Measurements from ENCODE around the gene INHBB. TPM values are rescaled to one million over a fixed set of nuclear protein-coding genes. Genes with fewer than 3 reads are reported as not detected.
"Not testable (repeated sequence)": the region's sequence is repeated elsewhere in the genome, so short reads cannot be mapped to it uniquely, and the experiment has no call there.

INHBB gene
- total and polyA plus RNA-seq, 7 experiments from 2014 or later, result not detected

DNA sequence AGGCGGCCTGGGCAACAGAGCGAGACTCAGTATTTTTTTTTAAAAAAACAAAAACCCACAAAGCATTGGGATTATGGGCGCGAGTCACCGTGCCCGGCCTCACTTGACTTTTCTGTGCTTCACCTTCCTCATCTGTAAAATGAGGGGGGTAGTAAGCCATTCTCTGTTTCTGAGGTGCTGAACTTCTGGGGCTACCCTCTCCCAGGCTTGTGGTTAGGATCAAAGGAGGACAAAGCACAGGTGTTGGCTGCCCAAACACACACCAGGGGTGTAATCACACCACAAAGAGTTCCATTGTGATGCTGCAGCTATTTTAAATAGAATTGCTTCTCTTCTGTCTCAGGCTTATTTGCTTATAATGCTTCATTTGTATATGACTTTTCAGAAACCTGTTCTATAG lies 35.8 kb upstream of the INHBB start:
- no peak for ATAC-seq
- H3K27me3 ChIP-seq (ENCODE audit: control insufficient read depth in 2 of 2, insufficient read depth in 2 of 2, low read length in 2 of 2), result no peaks in the 10 kb centered on the region

DNA sequence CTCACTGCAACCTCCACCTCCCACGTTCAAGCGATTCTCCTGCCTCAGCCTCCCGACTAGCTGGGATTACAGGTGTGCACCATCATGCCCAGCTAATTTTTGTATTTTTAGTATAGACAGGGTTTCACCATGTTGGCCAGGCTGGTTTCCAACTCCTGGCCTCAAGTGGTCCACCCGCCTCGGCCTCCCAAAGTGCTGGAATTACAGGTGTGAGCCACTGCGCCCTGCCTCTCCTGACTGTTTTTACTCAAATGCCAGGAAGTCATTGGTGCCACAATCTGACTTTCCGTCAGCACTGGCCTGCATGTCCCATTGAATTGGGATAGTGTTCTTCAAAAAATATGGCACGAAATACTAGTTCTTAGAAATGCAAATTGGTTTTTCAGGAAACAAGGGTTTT lies 35.1 kb upstream of the INHBB start:
- H3K4me1 ChIP-seq (ENCODE audit: control insufficient read depth in 2 of 2, insufficient read depth in 2 of 2, low read length in 2 of 2), result peaks cover 3 to 19% of the 10 kb centered on the region in 2 donors
- CTCF ChIA-PET, result interaction anchor here (0.7 to 4.8 kb wide), 2 partner anchors 15 to 135 kb away, joined by 3 to 40 read pairs; no protein-coding TSS in a partner anchor
- H3K4me3 ChIP-seq (ENCODE audit: low read length); H3K36me3 Mint-ChIP-seq; ATAC-seq; DNase-seq; H3K9me3 Mint-ChIP-seq; H3K27ac Mint-ChIP-seq; H3K4me3 Mint-ChIP-seq; H3K9me3 ChIP-seq (ENCODE audit: control insufficient read depth in 2 of 3, low read length in 3 of 3); H3K36me3 ChIP-seq (ENCODE audit: control insufficient read depth in 2 of 3, insufficient read depth in 3 of 3, low read length in 3 of 3); H3K27me3 Mint-ChIP-seq; H3K27me3 ChIP-seq (ENCODE audit: control insufficient read depth in 2 of 2, insufficient read depth in 2 of 2, low read length in 2 of 2); H3K27ac ChIP-seq (ENCODE audit: low read depth, low read length): not testable (repeated sequence)
- H3K4me1 Mint-ChIP-seq, result peaks cover 9 to 47% (median 34%) of the 10 kb centered on the region in 7 donors
- intact Hi-C loops (cut with micrococcal nuclease), result loop anchor here (5.0 to 10.0 kb wide), 4 partner anchors 296 to 556 kb away; partner anchors contain the start of genes EPB41L5 (in 2 of the 2) and PTPN4 (in 1 of the 2)
- POLR2A ChIA-PET, result interaction anchor here (1.2 kb wide), 1 partner anchor 134 kb away, joined by 6 read pairs; no protein-coding TSS in a partner anchor

More for the DNA sequence above, 35.8 kb upstream of the INHBB start:
- Histone ChIP-seq H3K27ac (ENCODE audit: low read depth, low read length) (no peak overlapping the region), H3K36me3 (ENCODE audit: control insufficient read depth in 2 of 3, insufficient read depth in 3 of 3, low read length in 3 of 3) (no peaks in the 10 kb centered on the region), H3K4me3 (ENCODE audit: low read length) (no peak overlapping the region), H3K4me1 (ENCODE audit: control insufficient read depth in 2 of 2, insufficient read depth in 2 of 2, low read length in 2 of 2) (peaks cover 3 to 19% of the 10 kb centered on the region in 2 donors), H3K9me3 (ENCODE audit: control insufficient read depth in 2 of 3, low read length in 3 of 3) (no peaks in the 10 kb centered on the region)
- no peak overlapping the region for H3K4me3 Mint-ChIP-seq
- POLR2A ChIA-PET, result no interaction called here
- no peak overlapping the region for H3K27ac Mint-ChIP-seq
- peaks cover 3 to 8% (median 4%) of the 10 kb centered on the region in 5 donors for H3K36me3 Mint-ChIP-seq
- peaks cover 10 to 49% (median 27%) of the 10 kb centered on the region in 7 donors for H3K4me1 Mint-ChIP-seq
- no peaks in the 10 kb centered on the region for H3K9me3 Mint-ChIP-seq
- intact Hi-C loops (cut with micrococcal nuclease), result loop anchor here (5.0 to 10.0 kb wide), 4 partner anchors 295 to 555 kb away; partner anchors contain the start of genes EPB41L5 (in 2 of the 2) and PTPN4 (in 1 of the 2)
- H3K27me3 Mint-ChIP-seq, result peaks cover 0 to 5% (median 0%) of the 10 kb centered on the region in 5 donors
- CTCF ChIA-PET, result no interaction called here
- no peak for DNase-seq

DNA sequence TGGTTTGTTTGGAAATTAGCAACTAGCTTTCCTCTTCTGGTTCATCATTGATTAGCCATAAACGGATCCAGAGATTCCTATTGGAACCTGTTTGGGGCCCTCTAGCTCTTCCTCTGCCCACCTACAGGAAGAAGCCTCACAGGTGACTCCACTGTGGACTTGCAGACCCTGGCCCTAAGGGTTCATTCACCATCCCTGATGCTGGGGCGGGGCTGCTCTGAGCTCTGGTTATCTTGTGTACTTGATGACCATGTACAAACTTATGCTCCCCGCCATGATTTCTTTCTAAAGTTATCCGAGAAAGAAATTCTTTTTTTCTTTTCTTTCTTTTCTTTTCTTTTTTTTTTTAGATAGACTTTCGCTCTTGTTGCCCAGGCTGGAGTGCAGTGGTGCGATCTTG lies 33.9 kb upstream of the INHBB start:
- no peak overlapping the region for H3K27ac ChIP-seq (ENCODE audit: low read depth, low read length)
- Mint-ChIP-seq H3K9me3 (no peaks in the 10 kb centered on the region), H3K27me3 (peaks cover 0 to 4% (median 0%) of the 10 kb centered on the region in 5 donors), H3K27ac (peak overlapping the region in 2 of 9 donors; percentile 19 to 40), H3K4me3 (peak overlapping the region in 5 of 10 donors; percentile 76 to 90 (median 84)), H3K36me3 (peaks cover 0 to 2% (median 0%) of the 10 kb centered on the region in 5 donors), H3K4me1 (peaks cover 7 to 45% (median 34%) of the 10 kb centered on the region in 7 donors)
- H3K36me3 ChIP-seq (ENCODE audit: control insufficient read depth in 2 of 3, insufficient read depth in 3 of 3, low read length in 3 of 3), result no peaks in the 10 kb centered on the region
- no peak for ATAC-seq
- no peak for DNase-seq
- intact Hi-C loops (cut with micrococcal nuclease), result loop anchor here (2.0 to 10.0 kb wide), 7 partner anchors 89 to 609 kb away; partner anchors contain the start of genes EPB41L5 (in 2 of the 2), PTPN4 (in 1 of the 2) and TMEM185B (in 1 of the 2)
- no peaks in the 10 kb centered on the region for H3K9me3 ChIP-seq (ENCODE audit: control insufficient read depth in 2 of 3, low read length in 3 of 3)
- no peaks in the 10 kb centered on the region for H3K27me3 ChIP-seq (ENCODE audit: control insufficient read depth in 2 of 2, insufficient read depth in 2 of 2, low read length in 2 of 2)
- peaks cover 3 to 19% of the 10 kb centered on the region in 2 donors for H3K4me1 ChIP-seq (ENCODE audit: control insufficient read depth in 2 of 2, insufficient read depth in 2 of 2, low read length in 2 of 2)
- CTCF ChIA-PET, result interaction anchor here (0.6 to 4.8 kb wide), 7 partner anchors 13 to 202 kb away, joined by 3 to 40 read pairs (median 3); no protein-coding TSS in a partner anchor
- H3K4me3 ChIP-seq (ENCODE audit: low read length), result no peak overlapping the region
- POLR2A ChIA-PET, result interaction anchor here (0.7 to 1.2 kb wide), 2 partner anchors 58 to 135 kb away, joined by 4 to 6 read pairs; no protein-coding TSS in a partner anchor

DNA sequence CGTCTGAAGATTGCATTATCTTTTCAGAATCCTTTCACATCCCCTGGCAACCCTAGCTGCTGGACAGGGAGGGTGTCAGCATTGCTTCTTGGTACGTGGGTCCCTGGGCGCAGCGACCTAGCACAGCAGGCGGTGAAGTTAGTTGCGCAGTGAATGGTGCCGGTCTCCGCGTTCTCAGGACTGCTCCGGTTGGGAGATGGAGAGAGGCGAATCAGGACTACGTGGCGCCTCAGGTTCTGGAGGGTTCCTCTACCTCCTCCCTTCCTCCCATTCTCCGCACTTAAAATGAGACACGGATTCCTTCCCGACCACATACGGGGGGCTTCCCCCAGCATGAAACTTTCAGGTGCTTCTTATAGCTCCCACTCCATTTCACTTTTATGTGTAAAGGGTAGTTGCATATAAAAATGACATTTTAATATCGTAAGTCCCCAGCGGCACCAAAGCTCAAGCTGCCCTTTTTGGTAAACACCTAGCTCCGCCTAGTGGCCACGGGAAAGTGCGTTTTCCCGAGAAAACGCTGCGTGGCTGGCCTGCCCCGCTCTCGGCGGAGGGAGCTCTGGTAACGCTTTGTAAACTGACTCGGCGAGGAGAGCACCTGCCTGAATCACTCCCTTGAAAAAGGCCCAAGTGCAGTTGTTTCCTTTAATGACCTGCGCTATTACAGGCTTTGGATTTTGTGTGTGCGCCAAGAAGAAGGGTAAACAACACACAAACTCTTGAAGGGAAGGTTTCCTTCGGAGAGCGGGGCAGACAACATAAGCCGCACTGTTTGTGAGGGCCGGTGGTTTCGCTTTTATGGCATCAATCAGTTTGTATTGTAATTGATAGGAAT lies 32.9 kb upstream of the INHBB start:
- POLR2A ChIA-PET, result interaction anchor here (0.7 to 1.4 kb wide), 4 partner anchors 80 to 136 kb away, joined by 3 to 11 read pairs (median 4); partner anchors contain the start of gene TMEM185B
- Mint-ChIP-seq H3K9me3 (no peaks in the 10 kb centered on the region), H3K4me1 (peaks cover 7 to 45% (median 34%) of the 10 kb centered on the region in 7 donors), H3K36me3 (peaks cover 0 to 2% (median 0%) of the 10 kb centered on the region in 5 donors), H3K27ac (peak overlapping the region; percentile 32 to 91 (median 67)), H3K27me3 (peaks cover 0 to 4% (median 0%) of the 10 kb centered on the region in 5 donors), H3K4me3 (peak overlapping the region; percentile 76 to 92 (median 86))
- Histone ChIP-seq H3K27me3 (ENCODE audit: control insufficient read depth in 2 of 2, insufficient read depth in 2 of 2, low read length in 2 of 2) (no peaks in the 10 kb centered on the region), H3K27ac (ENCODE audit: low read depth, low read length) (peak overlapping the region; percentile 8), H3K9me3 (ENCODE audit: control insufficient read depth in 2 of 3, low read length in 3 of 3) (no peaks in the 10 kb centered on the region), H3K4me3 (ENCODE audit: low read length) (peak overlapping the region; percentile 49), H3K4me1 (ENCODE audit: control insufficient read depth in 2 of 2, insufficient read depth in 2 of 2, low read length in 2 of 2) (peaks cover 3 to 19% of the 10 kb centered on the region in 2 donors), H3K36me3 (ENCODE audit: control insufficient read depth in 2 of 3, insufficient read depth in 3 of 3, low read length in 3 of 3) (no peaks in the 10 kb centered on the region)
- peak; percentile 78 for ATAC-seq
- DNase-seq, result peak; percentile 46 to 77 (median 67)
- CTCF ChIA-PET, result interaction anchor here (0.6 to 4.8 kb wide), 19 partner anchors 8 to 671 kb away, joined by 3 to 40 read pairs (median 4); partner anchors contain the start of gene EPB41L5
- intact Hi-C loops (cut with micrococcal nuclease), result loop anchor here (1.0 to 10.0 kb wide), 16 partner anchors 60 to 610 kb away; partner anchors contain the start of genes EPB41L5 (in 2 of the 2), PTPN4 (in 1 of the 2), RALB (in 1 of the 2) and TMEM185B (in 1 of the 2)

DNA sequence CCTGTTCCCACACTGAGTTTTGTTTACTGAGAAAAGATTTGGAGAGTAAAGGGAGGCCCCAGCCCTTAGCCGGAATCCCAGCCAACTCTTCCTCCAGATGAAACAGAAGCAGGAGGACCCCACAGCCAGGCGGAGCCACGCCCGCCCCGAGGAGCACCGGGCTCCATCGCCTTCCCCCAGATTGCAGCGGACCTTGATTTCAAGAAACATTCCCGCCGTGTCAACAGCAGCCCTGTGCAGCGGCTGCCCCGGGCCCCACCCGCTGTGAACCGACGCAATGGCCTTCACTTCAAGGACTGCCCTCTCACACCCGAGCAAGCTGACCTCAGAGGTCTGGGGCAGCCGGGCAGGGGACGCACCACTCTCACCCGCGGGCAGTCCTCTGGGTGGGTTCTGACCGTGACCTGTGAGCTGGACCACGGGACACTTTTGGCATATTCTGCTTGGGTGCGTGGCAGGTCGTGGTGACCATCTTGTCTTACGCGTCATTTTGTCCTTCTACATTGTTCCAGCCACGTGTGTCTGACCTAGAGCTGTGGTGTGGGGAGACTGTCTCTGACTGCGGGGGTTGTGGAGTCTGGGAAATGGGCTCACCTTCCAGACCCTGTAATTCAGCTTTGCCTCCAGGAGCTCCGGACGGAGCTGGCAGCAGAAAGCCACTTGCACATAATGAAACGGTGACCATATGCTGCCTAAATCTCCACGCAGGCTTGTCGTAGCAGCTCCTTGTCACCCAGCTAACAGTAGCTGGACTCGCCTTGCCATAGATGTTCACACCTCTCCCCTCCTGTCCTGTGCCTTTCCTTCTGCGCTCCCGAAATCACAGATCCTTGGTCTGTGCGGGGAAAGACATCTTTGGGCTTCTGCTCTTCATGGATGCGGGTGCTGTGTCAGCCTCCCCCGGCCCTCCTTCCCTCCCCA lies 32.0 kb upstream of the INHBB start:
- H3K4me3 ChIP-seq (ENCODE audit: low read length), result no peak overlapping the region
- H3K27ac ChIP-seq (ENCODE audit: low read depth, low read length), result no peak overlapping the region
- H3K36me3 ChIP-seq (ENCODE audit: control insufficient read depth in 2 of 3, insufficient read depth in 3 of 3, low read length in 3 of 3), result no peaks in the 10 kb centered on the region
- Mint-ChIP-seq H3K27me3 (peaks cover 0 to 4% (median 0%) of the 10 kb centered on the region in 5 donors), H3K4me3 (peak overlapping the region; percentile 76 to 92 (median 86)), H3K4me1 (peaks cover 7 to 45% (median 34%) of the 10 kb centered on the region in 7 donors), H3K27ac (peak overlapping the region; percentile 67 to 91 (median 79)), H3K36me3 (no peaks in the 10 kb centered on the region), H3K9me3 (no peaks in the 10 kb centered on the region)
- H3K9me3 ChIP-seq (ENCODE audit: control insufficient read depth in 2 of 3, low read length in 3 of 3), result no peaks in the 10 kb centered on the region
- POLR2A ChIA-PET, result interaction anchor here (0.5 to 1.5 kb wide), 6 partner anchors 81 to 205 kb away, joined by 3 to 11 read pairs (median 4); partner anchors contain the start of gene TMEM185B
- DNase-seq (peak in 1 of 9 donors; percentile 11), ATAC-seq (peak; percentile 2)
- CTCF ChIA-PET, result interaction anchor here (0.6 to 4.8 kb wide), 19 partner anchors 8 to 673 kb away, joined by 3 to 40 read pairs (median 3); partner anchors contain the start of gene EPB41L5
- intact Hi-C loops (cut with micrococcal nuclease), result loop anchor here (1.0 to 10.0 kb wide), 16 partner anchors 61 to 611 kb away; partner anchors contain the start of genes EPB41L5 (in 2 of the 2), PTPN4 (in 1 of the 2), RALB (in 1 of the 2) and TMEM185B (in 1 of the 2)
- peaks cover 3 to 19% of the 10 kb centered on the region in 2 donors for H3K4me1 ChIP-seq (ENCODE audit: control insufficient read depth in 2 of 2, insufficient read depth in 2 of 2, low read length in 2 of 2)
- no peaks in the 10 kb centered on the region for H3K27me3 ChIP-seq (ENCODE audit: control insufficient read depth in 2 of 2, insufficient read depth in 2 of 2, low read length in 2 of 2)
